ENCODE results near the gene GPATCH1.

GRCh38 chr19:33063753-33064457 lies 17.1 kb upstream of the GPATCH1 start:
- TF ChIP-seq CTCF (IDR thresholded peaks at IDR 0.05; ENCODE audit: poor library complexity, severe bottlenecking) (peak; percentile 30), POLR2AphosphoS5 (IDR thresholded peaks at IDR 0.05) (no peak), TAF1 (IDR thresholded peaks at IDR 0.05; ENCODE audit: low read depth) (no peak), EZH2 (IDR thresholded peaks at IDR 0.05; ENCODE audit: borderline replicate concordance, insufficient read depth, low read length, poor library complexity, severe bottlenecking) (no peak), EP300 (conservative IDR thresholded peaks at IDR 0.05; ENCODE audit: poor library complexity, severe bottlenecking) (no peak), REST (IDR thresholded peaks at IDR 0.05; ENCODE audit: borderline replicate concordance) (no peak)
